AG04449 (cell line): ENCODE measurements around the gene CENPO.
"Not testable (repeated sequence)": the region's sequence is repeated elsewhere in the genome, so short reads cannot be mapped to it uniquely, and the experiment has no call there.

Experiments
- CTCF ChIA-PET: fragments of 350-600 bp; formaldehyde crosslinking; extraction: SDS; loops from one replicate; lab custom pipeline; 2021; ENCODE audit warnings: antibody characterized with exemption; lab: Yijun Ruan, JAX
- POLR2A ChIA-PET: fragments of 400-600, 350-600 bp; formaldehyde crosslinking; extraction: SDS; loops from one replicate; lab custom pipeline; 2020; ENCODE audit warnings: antibody characterized with exemption, inconsistent platforms; lab: Yijun Ruan, JAX
- DNase-seq: peaks from one replicate; pipeline ENCODE4 v3.0.0-alpha.2; 2010; ENCODE audit warnings: low read depth, low spot score
- H3K4me3 ChIP-seq: 2 replicates; pipeline ENCODE4 v1.5.1; 2011; ENCODE audit warnings: low read depth, mild to moderate bottlenecking, control low read depth, low read length
- TF ChIP-seq, protein P1 (sequence below): IDR thresholded peaks from one replicate; pipeline ENCODE4 v1.5.1; 2011; ENCODE audit warnings: mild to moderate bottlenecking, moderate library complexity, low read length, control low read depth, inconsistent platforms; ENCODE audit not compliant: insufficient read depth; ENCODE audit errors: missing control alignments

The CENPO gene

GRCh38 chr2:24832521-24832920, 39.3 kb downstream of the CENPO start:
- TF ChIP-seq, protein P1, sequence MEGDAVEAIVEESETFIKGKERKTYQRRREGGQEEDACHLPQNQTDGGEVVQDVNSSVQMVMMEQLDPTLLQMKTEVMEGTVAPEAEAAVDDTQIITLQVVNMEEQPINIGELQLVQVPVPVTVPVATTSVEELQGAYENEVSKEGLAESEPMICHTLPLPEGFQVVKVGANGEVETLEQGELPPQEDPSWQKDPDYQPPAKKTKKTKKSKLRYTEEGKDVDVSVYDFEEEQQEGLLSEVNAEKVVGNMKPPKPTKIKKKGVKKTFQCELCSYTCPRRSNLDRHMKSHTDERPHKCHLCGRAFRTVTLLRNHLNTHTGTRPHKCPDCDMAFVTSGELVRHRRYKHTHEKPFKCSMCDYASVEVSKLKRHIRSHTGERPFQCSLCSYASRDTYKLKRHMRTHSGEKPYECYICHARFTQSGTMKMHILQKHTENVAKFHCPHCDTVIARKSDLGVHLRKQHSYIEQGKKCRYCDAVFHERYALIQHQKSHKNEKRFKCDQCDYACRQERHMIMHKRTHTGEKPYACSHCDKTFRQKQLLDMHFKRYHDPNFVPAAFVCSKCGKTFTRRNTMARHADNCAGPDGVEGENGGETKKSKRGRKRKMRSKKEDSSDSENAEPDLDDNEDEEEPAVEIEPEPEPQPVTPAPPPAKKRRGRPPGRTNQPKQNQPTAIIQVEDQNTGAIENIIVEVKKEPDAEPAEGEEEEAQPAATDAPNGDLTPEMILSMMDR: no peak
- no peak for DNase-seq
- CTCF ChIA-PET: interaction anchor here (1.8 to 16.1 kb wide), 2 partner anchors 11 to 424 kb away, joined by 6 to 296 read pairs; no protein-coding TSS in a partner anchor
- H3K4me3 ChIP-seq: no peak overlapping the region
- POLR2A ChIA-PET: no interaction called here

DNA sequence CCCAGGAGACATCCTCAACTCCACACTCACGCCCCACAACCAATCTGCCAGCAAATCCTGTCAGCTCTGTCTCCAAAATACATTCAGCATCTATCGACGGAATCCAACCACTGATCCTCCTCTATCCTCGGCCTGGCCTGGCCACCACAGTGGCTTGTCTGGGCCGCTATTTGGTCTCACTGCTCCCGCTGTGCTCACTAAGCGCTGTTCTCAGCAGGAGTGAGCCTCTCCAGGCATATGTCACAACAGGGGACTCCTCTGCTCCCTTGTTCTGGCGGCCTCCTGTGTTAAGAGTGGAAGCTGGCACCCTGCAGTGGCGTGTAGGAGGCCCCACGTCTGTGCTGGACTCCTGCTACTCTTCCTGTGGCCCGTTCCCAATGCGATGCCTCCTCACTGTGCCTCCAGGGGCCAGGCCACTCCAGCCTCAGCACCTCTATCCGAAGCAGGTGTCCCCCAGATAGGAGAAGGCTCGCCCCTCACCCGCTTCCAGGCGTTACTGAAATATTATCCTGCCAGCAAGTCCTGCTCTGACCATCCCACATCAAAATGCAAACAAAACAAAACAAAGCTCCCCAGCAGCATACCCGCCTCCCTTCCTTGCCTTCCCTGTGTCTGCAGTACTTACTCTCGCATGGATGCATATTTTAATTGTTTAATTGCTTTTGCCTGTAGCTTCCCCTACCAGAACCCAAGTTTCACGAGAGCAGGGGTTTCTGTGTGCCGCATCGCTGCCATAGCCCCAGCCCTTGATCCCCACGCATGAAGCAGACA, 39.9 kb downstream of the CENPO start:
- no peak for DNase-seq
- CTCF ChIA-PET: interaction anchor here (1.0 to 16.1 kb wide), 4 partner anchors 9 to 424 kb away, joined by 3 to 296 read pairs (median 5); no protein-coding TSS in a partner anchor

GRCh38 chr2:24833821-24834732, 40.9 kb downstream of the CENPO start:
- H3K4me3 ChIP-seq: no peak overlapping the region
- ChIA-PET POLR2A (no interaction called here), CTCF (interaction anchor here (1.0 to 16.1 kb wide), 7 partner anchors 8 to 425 kb away, joined by 3 to 296 read pairs (median 6); no protein-coding TSS in a partner anchor)
- TF ChIP-seq, protein P1: no peak
- DNase-seq: no peak

More for the DNA sequence above, 39.9 kb downstream of the CENPO start:
- no peak overlapping the region for H3K4me3 ChIP-seq
- TF ChIP-seq, protein P1: no peak
- POLR2A ChIA-PET: no interaction called here

DNA sequence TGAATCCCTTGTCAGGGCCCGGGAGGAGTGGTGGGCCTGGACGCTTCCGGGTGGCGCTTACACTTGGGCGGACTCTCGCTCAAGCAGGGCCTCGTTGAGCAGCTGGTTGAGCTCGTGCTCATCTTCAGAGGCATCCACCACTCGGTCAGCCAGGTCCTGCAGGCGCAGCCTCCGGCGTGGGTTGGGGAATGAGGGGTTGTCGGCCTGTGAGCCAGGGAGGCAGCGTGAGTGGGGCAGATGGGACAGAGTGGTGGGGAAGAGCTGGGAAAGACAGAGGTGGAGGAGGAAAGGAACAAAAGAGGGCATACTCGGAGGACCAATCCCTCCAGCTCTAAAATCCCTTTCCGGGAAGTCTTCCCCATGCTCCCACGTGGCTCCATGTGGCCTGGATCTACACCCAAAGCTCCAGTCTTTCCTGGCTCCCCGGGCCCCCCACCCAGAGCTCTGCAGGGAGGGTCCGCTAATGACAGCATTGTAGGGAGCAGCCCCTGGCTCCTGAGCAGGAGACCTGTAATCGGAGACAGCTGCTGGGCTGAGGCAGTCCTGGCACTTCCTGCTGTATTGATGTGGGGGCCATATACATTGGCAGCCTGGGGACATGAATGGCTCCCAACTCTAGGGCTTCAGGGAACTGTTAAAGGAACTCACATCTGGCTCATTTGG, 41.6 kb downstream of the CENPO start:
- CTCF ChIA-PET: interaction anchor here (1.0 to 3.8 kb wide), 4 partner anchors 9 to 425 kb away, joined by 3 to 36 read pairs (median 9); no protein-coding TSS in a partner anchor
- POLR2A ChIA-PET: no interaction called here
- TF ChIP-seq, protein P1: no peak

GRCh38 chr2:24835411-24835810, 42.2 kb downstream of the CENPO start:
- CTCF ChIA-PET: interaction anchor here (1.9 to 3.8 kb wide), 4 partner anchors 9 to 425 kb away, joined by 6 to 36 read pairs (median 10); no protein-coding TSS in a partner anchor
- POLR2A ChIA-PET, H3K4me3 ChIP-seq, DNase-seq: not testable (repeated sequence)

More for the DNA sequence above, 41.6 kb downstream of the CENPO start:
- DNase-seq: no peak
- no peak overlapping the region for H3K4me3 ChIP-seq

DNA sequence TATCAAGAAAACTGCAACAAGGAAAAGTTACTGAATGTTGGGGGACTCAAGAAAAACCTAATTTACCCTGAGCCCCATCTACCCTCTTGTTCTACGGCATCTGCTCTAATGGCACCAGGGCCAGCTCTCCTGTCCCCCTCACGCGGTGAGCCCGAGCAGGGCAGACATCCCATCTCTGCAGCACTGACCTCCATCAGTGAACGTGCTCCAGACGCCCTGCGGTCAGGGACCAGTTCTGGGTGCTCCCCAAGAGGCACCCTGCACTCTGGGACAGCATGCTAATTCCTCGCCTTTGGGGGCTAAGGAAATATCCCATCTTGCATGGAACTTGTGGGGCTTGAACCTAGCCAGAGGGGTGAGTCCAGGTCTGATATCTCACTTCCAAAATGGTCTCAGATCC, 43.0 kb downstream of the CENPO start:
- POLR2A ChIA-PET: no interaction called here
- no peak for DNase-seq
- H3K4me3 ChIP-seq: no peak overlapping the region
- CTCF ChIA-PET: interaction anchor here (1.9 to 3.8 kb wide), 4 partner anchors 10 to 426 kb away, joined by 6 to 36 read pairs (median 10); no protein-coding TSS in a partner anchor
- TF ChIP-seq, protein P1: no peak
